ENCODE measurements around the gene SLC35E1. TPM values are rescaled to one million over a fixed set of nuclear protein-coding genes. Genes with fewer than 3 reads are reported as not detected.

The SLC35E1 gene
- total RNA-seq, 2 experiments from 2014 or later, result 40.6 to 43.1 TPM

GRCh38 chr19:16532440-16533234 lies 39.6 kb downstream of the SLC35E1 start:
- Mint-ChIP-seq H3K4me1 (peaks cover 2% of the 10 kb centered on the region), H3K36me3 (ENCODE audit: low read depth) (peaks cover 57% of the 10 kb centered on the region), H3K9me3 (no peaks in the 10 kb centered on the region), H3K27me3 (no peaks in the 10 kb centered on the region), H3K4me3 (no peak overlapping the region), H3K27ac (no peak overlapping the region)
- ChIA-PET POLR2A (no interaction called here), CTCF (interaction anchor here (0.6 to 1.4 kb wide), 2 partner anchors 9 to 207 kb away, joined by 3 to 6 read pairs; no protein-coding TSS in a partner anchor)
- no peak for DNase-seq

GRCh38 chr19:16531380-16531669 lies 40.9 kb downstream of the SLC35E1 start:
- H3K27me3 Mint-ChIP-seq, result no peaks in the 10 kb centered on the region
- ChIA-PET POLR2A (no interaction called here), CTCF (no interaction called here)
- no peak overlapping the region for H3K4me3 Mint-ChIP-seq
- no peak overlapping the region for H3K27ac Mint-ChIP-seq
- no peak for DNase-seq
- H3K36me3 Mint-ChIP-seq (ENCODE audit: low read depth), result peaks cover 50% of the 10 kb centered on the region
- H3K4me1 Mint-ChIP-seq, result no peaks in the 10 kb centered on the region
- no peaks in the 10 kb centered on the region for H3K9me3 Mint-ChIP-seq

DNA sequence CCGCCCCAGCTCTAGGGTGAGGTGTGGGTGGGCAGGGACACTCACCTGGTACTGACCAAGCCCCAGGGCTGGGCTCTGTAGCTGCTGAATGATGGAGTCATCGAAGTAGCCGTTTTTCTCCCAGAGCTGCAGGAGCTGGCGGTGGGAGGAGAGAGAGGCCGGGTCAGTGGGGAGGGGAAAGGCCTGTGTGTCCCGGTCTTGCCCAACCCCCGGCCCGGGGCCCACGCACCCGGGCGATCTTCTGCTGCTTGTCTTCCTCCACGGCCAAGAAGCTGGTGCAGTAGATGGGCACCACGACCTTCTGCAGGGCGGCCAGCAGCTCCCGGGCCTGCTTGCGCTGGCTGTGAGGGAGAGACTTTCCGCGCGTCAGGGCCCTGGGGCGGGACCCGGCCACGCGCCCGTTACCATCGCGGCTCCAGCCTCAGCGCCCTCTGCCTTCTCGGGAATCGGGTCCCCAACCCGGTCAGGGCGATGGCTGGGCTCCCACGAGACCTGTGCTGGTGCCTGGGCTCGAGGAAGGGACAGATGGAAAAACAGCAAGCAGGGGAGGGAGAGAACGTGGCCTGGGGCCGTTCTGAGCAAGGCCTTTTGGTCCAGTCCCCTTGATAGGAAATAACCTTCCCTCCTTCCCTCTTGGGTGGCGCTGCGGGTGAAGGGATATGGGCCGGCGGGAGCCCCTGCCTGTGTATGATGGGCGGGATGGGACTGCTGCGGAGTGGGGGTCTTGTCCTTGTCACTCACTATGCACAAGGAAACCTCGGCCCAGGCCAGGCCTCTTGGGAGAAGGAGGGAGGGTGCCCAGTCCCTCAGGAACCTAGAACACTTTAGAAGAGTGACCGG lies 41.5 kb downstream of the SLC35E1 start:
- no peak overlapping the region for H3K27ac Mint-ChIP-seq
- peaks cover 46% of the 10 kb centered on the region for H3K36me3 Mint-ChIP-seq (ENCODE audit: low read depth)
- no peaks in the 10 kb centered on the region for H3K9me3 Mint-ChIP-seq
- no peaks in the 10 kb centered on the region for H3K4me1 Mint-ChIP-seq
- no peak for DNase-seq
- no peak overlapping the region for H3K4me3 Mint-ChIP-seq
- ChIA-PET CTCF (no interaction called here), POLR2A (no interaction called here)
- H3K27me3 Mint-ChIP-seq, result no peaks in the 10 kb centered on the region

GRCh38 chr19:16529466-16530144 lies 42.6 kb downstream of the SLC35E1 start:
- ChIA-PET CTCF (interaction anchor here (0.6 kb wide), 1 partner anchor 55 kb away, joined by 4 read pairs; no protein-coding TSS in a partner anchor), POLR2A (no interaction called here)
- H3K4me3 Mint-ChIP-seq, result no peak overlapping the region
- no peaks in the 10 kb centered on the region for H3K9me3 Mint-ChIP-seq
- no peaks in the 10 kb centered on the region for H3K4me1 Mint-ChIP-seq
- H3K36me3 Mint-ChIP-seq (ENCODE audit: low read depth), result peaks cover 42% of the 10 kb centered on the region
- no peaks in the 10 kb centered on the region for H3K27me3 Mint-ChIP-seq
- DNase-seq, result no peak
- no peak overlapping the region for H3K27ac Mint-ChIP-seq

DNA sequence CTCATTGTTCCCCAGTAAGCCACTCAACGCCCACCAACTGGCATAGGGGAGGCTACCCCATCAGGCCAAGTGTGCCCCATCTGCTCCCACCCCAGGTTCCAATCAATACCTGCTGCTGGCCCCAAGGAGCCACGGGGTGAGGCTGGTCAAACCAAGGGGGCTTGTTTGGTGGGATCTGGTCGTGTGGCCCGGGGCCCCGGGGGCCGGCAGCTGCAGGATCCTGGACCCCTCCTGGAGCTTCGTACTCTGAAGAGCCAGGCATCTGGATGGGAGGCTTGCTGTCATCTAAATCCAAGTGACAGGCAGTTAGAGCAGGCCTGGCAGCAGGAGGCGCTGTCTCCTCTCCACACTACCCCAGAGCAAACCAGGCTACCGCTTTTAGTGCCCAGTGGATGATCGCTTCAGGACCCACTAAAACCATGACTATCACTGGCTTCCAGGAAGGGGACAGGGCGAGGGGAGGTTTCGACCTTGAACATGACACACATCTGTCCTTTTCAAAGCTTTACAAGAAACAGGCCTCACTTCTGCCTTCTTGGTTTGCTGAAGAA lies 44.2 kb downstream of the SLC35E1 start:
- peak; percentile 55 for DNase-seq
- Mint-ChIP-seq H3K4me1 (no peaks in the 10 kb centered on the region), H3K9me3 (no peaks in the 10 kb centered on the region), H3K4me3 (no peak overlapping the region), H3K36me3 (ENCODE audit: low read depth) (peaks cover 43% of the 10 kb centered on the region), H3K27me3 (no peaks in the 10 kb centered on the region), H3K27ac (no peak overlapping the region)
- CTCF ChIA-PET, result interaction anchor here (0.6 to 1.4 kb wide), 4 partner anchors 13 to 188 kb away, joined by 3 to 4 read pairs (median 4); no protein-coding TSS in a partner anchor
- POLR2A ChIA-PET, result no interaction called here

DNA sequence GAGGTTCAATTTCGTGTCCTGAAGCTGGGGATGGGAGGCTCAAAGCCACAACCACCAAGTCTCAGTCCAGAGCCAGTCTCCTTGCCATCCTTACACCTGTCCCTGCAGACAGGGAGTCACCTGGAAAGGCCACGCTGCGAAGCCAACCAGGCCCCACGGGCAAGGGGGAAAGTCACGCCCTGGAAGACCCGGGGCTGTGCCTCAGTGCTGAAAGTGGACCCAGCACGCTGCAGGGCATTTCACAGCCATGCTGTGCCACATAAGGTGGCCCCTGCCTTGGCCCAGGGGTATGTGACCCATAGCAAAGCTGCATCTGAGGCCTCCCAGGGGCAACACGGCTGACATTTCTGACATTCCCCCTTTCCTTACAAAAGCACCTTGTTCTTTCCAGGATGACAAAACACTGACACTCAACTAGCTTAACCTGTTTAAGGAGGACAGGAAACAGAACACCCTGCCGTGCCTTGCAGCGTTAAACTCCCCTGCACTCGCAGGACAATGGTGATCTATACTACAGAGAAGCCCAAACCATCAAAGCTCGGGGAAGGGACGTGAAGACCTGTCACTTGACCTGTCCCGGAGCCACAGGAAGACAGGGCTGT lies 44.8 kb downstream of the SLC35E1 start:
- ChIA-PET POLR2A (no interaction called here), CTCF (interaction anchor here (0.6 to 1.4 kb wide), 3 partner anchors 54 to 189 kb away, joined by 3 to 4 read pairs (median 3); no protein-coding TSS in a partner anchor)
- H3K27me3 Mint-ChIP-seq, result no peaks in the 10 kb centered on the region
- H3K9me3 Mint-ChIP-seq, result no peaks in the 10 kb centered on the region
- no peak for DNase-seq
- H3K36me3 Mint-ChIP-seq (ENCODE audit: low read depth), result peaks cover 45% of the 10 kb centered on the region
- no peak overlapping the region for H3K4me3 Mint-ChIP-seq
- H3K27ac Mint-ChIP-seq, result no peak overlapping the region
- H3K4me1 Mint-ChIP-seq, result no peaks in the 10 kb centered on the region

DNA sequence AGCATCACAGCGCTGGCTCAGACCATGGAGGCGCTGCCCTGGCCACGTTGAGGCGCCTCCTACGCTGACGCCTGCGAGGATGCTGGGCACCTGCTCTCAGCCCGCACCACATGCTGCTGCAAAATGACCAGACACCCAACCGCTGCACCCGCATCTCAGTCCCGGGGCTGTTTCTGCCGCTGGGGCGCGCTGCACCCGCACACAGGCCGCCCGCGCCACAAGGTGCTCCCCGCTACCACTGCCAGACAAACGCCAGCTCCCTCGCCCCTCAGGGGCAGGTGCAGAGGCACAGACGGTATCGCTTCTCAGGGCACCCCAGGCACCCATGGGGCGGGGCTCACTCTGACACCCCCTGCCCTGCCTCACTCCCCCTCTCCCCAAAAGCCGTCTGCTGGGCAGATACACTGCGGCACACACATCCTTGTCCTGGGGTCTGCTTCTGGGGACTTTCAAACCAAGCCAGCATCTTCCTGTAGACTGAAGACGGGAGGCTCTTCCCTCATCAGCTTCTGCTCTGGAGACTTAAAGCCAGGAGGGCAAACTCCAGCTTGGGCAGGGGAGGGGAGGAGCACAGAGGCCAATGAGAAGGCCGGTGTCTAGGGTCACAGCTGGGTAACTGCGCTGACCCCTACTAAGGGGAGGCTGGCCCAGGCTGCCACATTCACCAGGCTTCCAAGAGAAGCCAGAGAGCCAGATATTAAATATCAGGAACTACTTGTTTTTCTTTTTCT lies 46.3 kb downstream of the SLC35E1 start:
- POLR2A ChIA-PET, result no interaction called here
- no peak overlapping the region for H3K4me3 Mint-ChIP-seq
- H3K9me3 Mint-ChIP-seq, result no peaks in the 10 kb centered on the region
- H3K4me1 Mint-ChIP-seq, result no peaks in the 10 kb centered on the region
- H3K27me3 Mint-ChIP-seq, result no peaks in the 10 kb centered on the region
- DNase-seq, result no peak
- H3K36me3 Mint-ChIP-seq (ENCODE audit: low read depth), result peaks cover 42% of the 10 kb centered on the region
- H3K27ac Mint-ChIP-seq, result no peak overlapping the region
- CTCF ChIA-PET, result interaction anchor here (0.5 kb wide), 1 partner anchor 210 kb away, joined by 4 read pairs; no protein-coding TSS in a partner anchor

DNA sequence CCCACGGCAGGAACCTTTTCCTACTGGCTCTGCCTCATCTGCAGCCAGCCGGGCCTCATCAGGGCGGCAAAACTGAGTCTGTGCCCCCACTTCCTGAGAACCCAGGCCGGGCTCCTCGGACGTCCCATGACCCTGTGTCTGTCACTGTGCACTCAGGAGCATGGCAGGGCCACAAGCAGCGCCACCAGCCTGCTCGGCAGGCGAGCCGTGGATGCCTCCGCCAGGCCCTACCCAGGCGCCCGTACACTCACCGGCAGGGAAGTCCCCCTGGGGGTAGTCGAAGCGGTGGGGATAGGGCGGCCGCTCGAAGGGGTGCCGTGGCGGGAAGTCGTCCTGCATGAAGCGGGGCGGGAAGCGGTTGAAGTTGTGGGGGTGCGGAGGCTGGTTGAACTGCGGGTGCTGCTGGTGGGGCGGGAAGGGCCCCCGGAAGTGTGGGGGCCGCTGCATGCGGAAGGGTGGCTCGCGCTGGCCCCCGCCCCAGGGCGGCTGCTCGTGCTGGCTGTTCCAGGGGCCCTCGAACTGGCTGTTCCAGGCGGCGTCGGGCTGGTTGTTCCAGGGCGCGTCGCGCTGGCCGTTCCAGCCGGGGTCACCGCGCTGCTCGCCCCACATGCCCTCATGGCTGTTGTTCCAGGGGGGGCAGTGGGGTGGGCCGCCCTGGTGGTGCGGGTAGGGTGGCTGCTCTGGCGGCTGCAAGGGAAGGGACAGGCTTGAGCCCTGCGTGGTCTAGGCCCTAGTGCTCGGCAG lies 47.1 kb downstream of the SLC35E1 start:
- H3K9me3 Mint-ChIP-seq, result no peaks in the 10 kb centered on the region
- peaks cover 46% of the 10 kb centered on the region for H3K36me3 Mint-ChIP-seq (ENCODE audit: low read depth)
- ChIA-PET CTCF (no interaction called here), POLR2A (no interaction called here)
- H3K27ac Mint-ChIP-seq, result no peak overlapping the region
- H3K27me3 Mint-ChIP-seq, result no peaks in the 10 kb centered on the region
- no peak overlapping the region for H3K4me3 Mint-ChIP-seq
- no peaks in the 10 kb centered on the region for H3K4me1 Mint-ChIP-seq
- DNase-seq, result no peak

DNA sequence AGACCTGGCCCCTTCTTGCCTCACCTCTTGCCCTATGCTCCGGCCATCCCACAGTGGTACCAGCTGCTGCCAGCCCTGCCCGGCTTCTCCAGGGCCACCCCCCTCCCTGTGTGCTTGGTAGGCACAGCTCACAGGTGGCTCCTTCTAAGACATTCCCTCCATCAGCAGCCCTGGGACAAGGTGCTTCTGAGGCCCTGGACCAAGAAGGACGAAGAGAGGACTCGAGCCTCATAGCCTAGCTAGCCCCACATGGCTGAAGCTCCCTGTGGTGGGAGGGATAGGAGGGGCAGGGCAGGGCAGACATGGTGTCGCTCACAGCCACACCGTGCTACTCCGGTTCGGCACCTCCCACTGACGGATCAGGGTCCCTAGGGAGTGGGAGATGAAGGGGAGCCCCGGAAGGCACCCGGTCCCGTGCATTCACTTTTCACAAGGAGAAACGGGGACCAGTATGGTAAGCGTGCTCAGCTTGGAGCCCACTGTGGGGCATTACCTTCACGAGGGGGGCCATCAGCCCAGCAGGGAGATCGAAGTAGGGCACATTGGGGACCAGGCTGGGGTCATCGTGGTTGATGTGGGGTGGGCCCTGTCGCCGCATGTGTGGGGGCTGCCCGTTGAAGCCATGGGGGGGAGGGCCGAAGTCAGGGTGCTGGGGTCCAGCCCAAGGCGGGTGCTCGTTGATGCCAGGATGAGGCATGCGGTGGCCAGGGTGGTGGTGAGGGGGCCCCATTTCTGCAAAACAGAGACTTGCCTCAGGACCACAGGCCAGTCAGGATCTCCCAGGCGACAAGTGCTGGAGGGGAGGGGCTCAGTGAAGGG lies 49.4 kb downstream of the SLC35E1 start:
- Mint-ChIP-seq H3K27ac (no peak overlapping the region), H3K36me3 (ENCODE audit: low read depth) (peaks cover 48% of the 10 kb centered on the region), H3K27me3 (no peaks in the 10 kb centered on the region), H3K9me3 (no peaks in the 10 kb centered on the region), H3K4me3 (no peak overlapping the region), H3K4me1 (no peaks in the 10 kb centered on the region)
- no peak for DNase-seq
- CTCF ChIA-PET, result no interaction called here
- POLR2A ChIA-PET, result no interaction called here

DNA sequence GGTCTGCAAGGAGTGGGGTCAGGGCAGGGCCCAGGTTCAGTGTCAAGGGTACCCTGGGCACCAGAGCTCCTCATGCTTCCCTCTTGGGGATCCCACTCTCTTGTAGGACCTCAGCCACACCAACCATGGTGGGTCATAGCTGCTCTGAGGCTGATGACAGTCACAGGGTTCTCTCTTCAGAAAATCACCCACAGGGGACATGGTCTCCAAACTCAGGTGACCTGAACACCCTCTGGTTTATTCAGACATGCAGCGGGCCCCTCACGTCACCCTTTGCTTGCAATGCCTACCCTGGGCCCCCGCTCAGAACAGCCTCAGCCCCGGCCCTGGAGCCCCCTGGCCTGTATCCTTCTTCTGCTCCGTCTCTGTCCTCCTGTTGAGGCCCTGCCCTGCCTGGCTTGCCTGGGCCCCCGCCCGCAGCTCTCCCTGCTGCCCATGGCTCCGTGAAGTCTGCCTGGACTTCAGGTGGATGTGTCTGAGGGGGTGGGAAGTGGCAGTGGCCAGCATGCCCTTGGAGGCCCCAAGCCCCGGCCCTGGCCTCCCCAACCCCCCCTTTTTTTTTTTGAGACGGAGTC lies 50.4 kb downstream of the SLC35E1 start:
- Mint-ChIP-seq H3K9me3 (no peaks in the 10 kb centered on the region), H3K27me3 (no peaks in the 10 kb centered on the region), H3K36me3 (ENCODE audit: low read depth) (peaks cover 48% of the 10 kb centered on the region), H3K27ac (peak overlapping the region; percentile 50), H3K4me3 (no peak overlapping the region), H3K4me1 (peaks cover 5% of the 10 kb centered on the region)
- ChIA-PET POLR2A (no interaction called here), CTCF (no interaction called here)
- no peak for DNase-seq

Data from activated CD4-positive, alpha-beta T cell treated with anti-CD3 and anti-CD28 coated beads, Interleukin-2, amount 10 ng/mL, durations not matched to agents 7 days and 5 days (primary cell).